Mesothelial cell of epicardium (in vitro differentiated cells): ENCODE results near the gene LRSAM1. TPM values are rescaled to one million over a fixed set of nuclear protein-coding genes. Genes with fewer than 3 reads are reported as not detected.
A peak's percentile ranks its signal among the peaks of the same experiment; 100 is the strongest.

Experiments
- DNase-seq, 2 experiments: peaks; one replicate each; pipeline ENCODE4 v3.0.0; 2021; ENCODE audit warnings: low spot score in 2 of 2; ENCODE audit not compliant: unreplicated experiment in 2 of 2
- H3K27ac Mint-ChIP-seq: 2 replicates; pipeline ENCODE4 v1.8.0; 2021; ENCODE audit warnings: mixed read lengths
- H3K27me3 Mint-ChIP-seq: 2 replicates; pipeline ENCODE4 v1.8.0; 2021; ENCODE audit warnings: low read depth, mixed read lengths
- H3K36me3 Mint-ChIP-seq: 2 replicates; pipeline ENCODE4 v1.8.0; 2021; ENCODE audit warnings: mixed read lengths
- H3K4me1 Mint-ChIP-seq: 2 replicates; pipeline ENCODE4 v1.8.0; 2021; ENCODE audit warnings: mixed read lengths
- H3K4me3 Mint-ChIP-seq: 2 replicates; pipeline ENCODE4 v1.8.0; 2021; ENCODE audit warnings: mild to moderate bottlenecking, moderate library complexity, mixed read lengths
- H3K9me3 Mint-ChIP-seq: 2 replicates; pipeline ENCODE4 v1.8.0; 2021; ENCODE audit warnings: mixed read lengths
- total RNA-seq: library from RNA; stranded (reverse); gene quantifications from 3 replicates; pipeline ENCODE4 v1.2.1, GENCODE V29; 2021
- TF ChIP-seq, protein P1 (sequence below): fragments of 200-600 bp; sonication (generic); IDR thresholded peaks from one replicate; pipeline ENCODE4 v1.5.0; 2021; ENCODE audit warnings: antibody characterized with exemption; ENCODE audit not compliant: unreplicated experiment

The LRSAM1 gene
- total RNA-seq, 1 donor from 2014 or later, result 27.4 TPM

- Mint-ChIP-seq H3K36me3 (peaks cover 47% of the 10 kb centered on the region), H3K9me3 (no peaks in the 10 kb centered on the region), H3K27ac (peak overlapping the region; percentile 97), H3K27me3 (no peaks in the 10 kb centered on the region), H3K4me1 (peaks cover 34% of the 10 kb centered on the region), H3K4me3 (peak overlapping the region; percentile 96)
- TF ChIP-seq, protein P1, sequence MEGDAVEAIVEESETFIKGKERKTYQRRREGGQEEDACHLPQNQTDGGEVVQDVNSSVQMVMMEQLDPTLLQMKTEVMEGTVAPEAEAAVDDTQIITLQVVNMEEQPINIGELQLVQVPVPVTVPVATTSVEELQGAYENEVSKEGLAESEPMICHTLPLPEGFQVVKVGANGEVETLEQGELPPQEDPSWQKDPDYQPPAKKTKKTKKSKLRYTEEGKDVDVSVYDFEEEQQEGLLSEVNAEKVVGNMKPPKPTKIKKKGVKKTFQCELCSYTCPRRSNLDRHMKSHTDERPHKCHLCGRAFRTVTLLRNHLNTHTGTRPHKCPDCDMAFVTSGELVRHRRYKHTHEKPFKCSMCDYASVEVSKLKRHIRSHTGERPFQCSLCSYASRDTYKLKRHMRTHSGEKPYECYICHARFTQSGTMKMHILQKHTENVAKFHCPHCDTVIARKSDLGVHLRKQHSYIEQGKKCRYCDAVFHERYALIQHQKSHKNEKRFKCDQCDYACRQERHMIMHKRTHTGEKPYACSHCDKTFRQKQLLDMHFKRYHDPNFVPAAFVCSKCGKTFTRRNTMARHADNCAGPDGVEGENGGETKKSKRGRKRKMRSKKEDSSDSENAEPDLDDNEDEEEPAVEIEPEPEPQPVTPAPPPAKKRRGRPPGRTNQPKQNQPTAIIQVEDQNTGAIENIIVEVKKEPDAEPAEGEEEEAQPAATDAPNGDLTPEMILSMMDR, result no peak
- DNase-seq, result no peak
Measured at GRCh38 chr9:127448112-127448805, 3.1 kb upstream of the LRSAM1 start.

DNA sequence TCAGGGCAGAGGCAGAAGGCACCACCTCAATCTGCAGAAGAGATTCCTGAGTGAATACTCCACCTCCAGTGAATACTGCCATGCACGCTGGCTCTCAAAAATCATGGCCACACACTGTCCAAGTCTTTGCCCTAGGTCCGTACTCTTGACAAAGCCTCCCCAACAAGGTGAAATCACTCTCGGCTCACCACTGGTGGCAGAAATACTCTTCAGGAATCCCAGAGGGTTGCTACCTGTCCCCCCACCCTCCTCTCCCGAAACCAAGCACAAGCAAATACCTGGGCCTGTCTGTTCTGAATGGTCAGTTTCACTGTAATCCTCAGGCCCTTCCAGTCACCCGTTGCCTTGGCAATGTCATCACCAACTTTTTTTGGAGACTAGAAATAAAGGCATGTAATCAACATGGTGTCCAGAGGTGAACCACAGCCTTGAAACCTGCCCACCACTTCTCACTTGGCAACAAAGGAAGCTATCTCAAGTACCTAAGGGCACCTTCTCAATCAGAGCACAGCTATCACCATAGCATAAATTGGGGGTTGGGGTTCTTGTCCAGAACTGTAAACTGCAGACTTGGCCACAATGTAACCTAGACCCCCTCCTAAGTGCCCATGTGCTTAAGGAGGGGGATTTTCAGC lies 1.9 kb upstream of the LRSAM1 start:
- peak overlapping the region; percentile 97 for H3K27ac Mint-ChIP-seq
- TF ChIP-seq, protein P1, result no peak
- peaks cover 44% of the 10 kb centered on the region for H3K36me3 Mint-ChIP-seq
- H3K4me1 Mint-ChIP-seq, result peaks cover 34% of the 10 kb centered on the region
- H3K4me3 Mint-ChIP-seq, result peak overlapping the region; percentile 96
- no peaks in the 10 kb centered on the region for H3K9me3 Mint-ChIP-seq
- no peaks in the 10 kb centered on the region for H3K27me3 Mint-ChIP-seq
- DNase-seq, result no peak

- Mint-ChIP-seq H3K36me3 (peaks cover 38% of the 10 kb centered on the region), H3K27ac (peak overlapping the region; percentile 97), H3K4me3 (peak overlapping the region; percentile 96), H3K27me3 (no peaks in the 10 kb centered on the region), H3K9me3 (no peaks in the 10 kb centered on the region), H3K4me1 (peaks cover 34% of the 10 kb centered on the region)
- no peak for DNase-seq
- TF ChIP-seq, protein P1, result no peak
Measured at GRCh38 chr9:127450243-127450760, 1.0 kb upstream of the LRSAM1 start.

- H3K4me1 Mint-ChIP-seq, result peaks cover 34% of the 10 kb centered on the region
- H3K4me3 Mint-ChIP-seq, result peak overlapping the region; percentile 96
- TF ChIP-seq, protein P1, result no peak
- H3K27ac Mint-ChIP-seq, result peak overlapping the region; percentile 97
- H3K27me3 Mint-ChIP-seq, result no peaks in the 10 kb centered on the region
- H3K9me3 Mint-ChIP-seq, result no peaks in the 10 kb centered on the region
- H3K36me3 Mint-ChIP-seq, result peaks cover 35% of the 10 kb centered on the region
- no peak for DNase-seq
Measured at GRCh38 chr9:127451608-127451857, 223 bp downstream of the LRSAM1 start.

GRCh38 chr9:127451858-127452656 lies 747 bp downstream of the LRSAM1 start:
- TF ChIP-seq, protein P1, result no peak
- peak overlapping the region; percentile 96 for H3K4me3 Mint-ChIP-seq
- H3K9me3 Mint-ChIP-seq, result no peaks in the 10 kb centered on the region
- H3K4me1 Mint-ChIP-seq, result peaks cover 34% of the 10 kb centered on the region
- no peaks in the 10 kb centered on the region for H3K27me3 Mint-ChIP-seq
- peaks cover 31% of the 10 kb centered on the region for H3K36me3 Mint-ChIP-seq
- DNase-seq, result no peak
- H3K27ac Mint-ChIP-seq, result peak overlapping the region; percentile 97
